Esophagus squamous epithelium (tissue), 5 donors: Measurements from ENCODE around the gene HBS1L. TPM values are rescaled to one million over a fixed set of nuclear protein-coding genes. Genes with fewer than 3 reads are reported as not detected.

Experiments
- DNase-seq: peaks from one replicate; lab custom pipeline; 2025; lab: John Stamatoyannopoulos, UW
- H3K27ac ChIP-seq, 4 donors: fragments of 200-600 bp; sonication (generic); one replicate each; pipeline ENCODE4 v1.5.1; 2016 to 2019; ENCODE audit warnings: mild to moderate bottlenecking in 1 of 4
- H3K27me3 ChIP-seq, 4 donors: fragments of 200-600 bp; sonication (generic); 1 replicate in 3 of 4; 2 replicates in 1 of 4; pipeline versions ENCODE4 v1.5.1 to v1.6.0; 2017 to 2021; ENCODE audit warnings: antibody characterized with exemption in 1 of 4
- H3K36me3 ChIP-seq, 3 donors: fragments of 200-600 bp; sonication (generic); one replicate each; pipeline ENCODE4 v1.5.1; 2016 to 2019
- H3K4me1 ChIP-seq, 3 donors: fragments of 200-600 bp; sonication (generic); one replicate each; pipeline ENCODE4 v1.5.1; 2017 to 2019
- H3K4me3 ChIP-seq, 4 donors: fragments of 200-600 bp; sonication (generic); 1 replicate in 3 of 4; 2 replicates in 1 of 4; pipeline ENCODE4 v1.5.1; 2016 to 2019; ENCODE audit warnings: mild to moderate bottlenecking in 2 of 4, moderate library complexity in 1 of 4
- H3K9me3 ChIP-seq, 3 donors: fragments of 200-600 bp; sonication (generic); one replicate each; pipeline ENCODE4 v1.5.1; 2016 to 2019
- POLR2A ChIP-seq, 4 donors: fragments of 450-650 bp; IDR thresholded peaks; one replicate each; pipeline ENCODE4 v1.6.1; 2017; ENCODE audit warnings: antibody characterized with exemption in 4 of 4, mild to moderate bottlenecking in 4 of 4, moderate library complexity in 3 of 4
- WGBS, 2 donors: methylation state at CpG; one replicate each; pipeline ENCODE4 v1.1.5; 2018; 5-methylcytosine and 5-hydroxymethylcytosine counted together
- intact Hi-C: fragments of 100-400 bp; cut with DNase I; formaldehyde crosslinking; loops from one replicate; pipeline ENCODE4 v1.15.0; 2022
- total RNA-seq, 4 donors: library from RNA; depleted of rRNA; stranded (reverse); fragments of >200 nt; gene quantifications; one replicate each; pipeline ENCODE4 v1.1.0, GENCODE V29; 2016
- TF ChIP-seq, protein P1 (sequence below), 6 experiments: fragments of 450-650 bp in 4 of 6; fragments of 200-600 bp in 2 of 6; sonication (generic) in 2 of 6; IDR thresholded peaks; one replicate each; pipeline ENCODE4 v1.5.1; 2016 to 2019; ENCODE audit warnings: antibody characterized with exemption in 6 of 6, mild to moderate bottlenecking in 4 of 6, moderate library complexity in 4 of 6
- donor health status: DM: yes; HTN: yes; CAD: no.

HBS1L gene
- total RNA-seq, 4 donors from 2014 or later = 41.6 to 65.3 (median 45.8) TPM

DNA sequence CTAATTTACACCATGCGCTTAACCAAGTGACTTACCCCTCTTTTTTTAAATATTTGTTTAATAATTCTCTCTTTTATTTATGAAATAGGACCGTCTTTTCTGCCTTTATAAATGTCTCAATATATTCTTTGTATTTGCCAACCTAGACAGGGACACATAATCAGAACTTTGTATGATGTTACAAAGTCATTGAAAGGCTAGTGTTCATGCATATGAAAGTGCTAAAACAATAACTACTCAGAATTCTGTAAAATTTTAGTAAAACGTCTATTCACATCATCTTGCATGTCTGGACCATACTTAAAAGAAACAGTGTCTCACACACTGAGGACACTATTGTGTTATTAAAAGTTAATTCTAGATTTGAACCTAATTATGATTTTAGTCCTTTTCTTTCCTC is 41.1 kb upstream of the HBS1L start:
- Histone ChIP-seq H3K4me1 (no peaks in the 10 kb centered on the region), H3K36me3 (no peaks in the 10 kb centered on the region), H3K27me3 (no peaks in the 10 kb centered on the region), H3K4me3 (no peak overlapping the region), H3K9me3 (no peaks in the 10 kb centered on the region), H3K27ac (no peak overlapping the region)
- 72 to 74% methylated on average over 3 of the region's 3 CpGs for WGBS, 2 donors
- intact Hi-C loops = no loop called here
- no peak for DNase-seq
- TF ChIP-seq, protein P1, sequence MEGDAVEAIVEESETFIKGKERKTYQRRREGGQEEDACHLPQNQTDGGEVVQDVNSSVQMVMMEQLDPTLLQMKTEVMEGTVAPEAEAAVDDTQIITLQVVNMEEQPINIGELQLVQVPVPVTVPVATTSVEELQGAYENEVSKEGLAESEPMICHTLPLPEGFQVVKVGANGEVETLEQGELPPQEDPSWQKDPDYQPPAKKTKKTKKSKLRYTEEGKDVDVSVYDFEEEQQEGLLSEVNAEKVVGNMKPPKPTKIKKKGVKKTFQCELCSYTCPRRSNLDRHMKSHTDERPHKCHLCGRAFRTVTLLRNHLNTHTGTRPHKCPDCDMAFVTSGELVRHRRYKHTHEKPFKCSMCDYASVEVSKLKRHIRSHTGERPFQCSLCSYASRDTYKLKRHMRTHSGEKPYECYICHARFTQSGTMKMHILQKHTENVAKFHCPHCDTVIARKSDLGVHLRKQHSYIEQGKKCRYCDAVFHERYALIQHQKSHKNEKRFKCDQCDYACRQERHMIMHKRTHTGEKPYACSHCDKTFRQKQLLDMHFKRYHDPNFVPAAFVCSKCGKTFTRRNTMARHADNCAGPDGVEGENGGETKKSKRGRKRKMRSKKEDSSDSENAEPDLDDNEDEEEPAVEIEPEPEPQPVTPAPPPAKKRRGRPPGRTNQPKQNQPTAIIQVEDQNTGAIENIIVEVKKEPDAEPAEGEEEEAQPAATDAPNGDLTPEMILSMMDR (IDR thresholded peaks at IDR 0.05) = no peak
- TF ChIP-seq POLR2A (IDR thresholded peaks at IDR 0.05) = no peak

DNA sequence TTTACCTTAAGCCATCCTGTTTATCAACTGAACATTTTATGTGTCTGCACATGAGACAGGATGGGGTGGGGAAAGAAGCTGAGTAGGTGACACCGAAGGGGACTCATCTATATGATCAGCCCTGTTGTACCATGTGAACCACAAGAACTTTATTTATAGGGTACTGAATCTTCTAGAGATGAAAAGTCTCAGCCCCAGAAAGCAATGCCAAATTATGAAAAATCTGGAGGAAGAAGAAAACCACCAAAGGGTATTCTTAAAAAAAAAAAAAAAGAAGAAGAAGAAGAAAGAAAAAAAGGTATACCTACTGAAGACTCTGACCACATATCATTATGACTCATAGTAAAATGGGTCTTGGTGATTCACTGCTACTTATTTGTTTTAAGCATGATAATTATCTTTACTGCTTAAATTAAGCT is 39.8 kb upstream of the HBS1L start:
- DNase-seq = no peak
- Histone ChIP-seq H3K36me3 (no peaks in the 10 kb centered on the region), H3K27ac (no peak overlapping the region), H3K4me1 (no peaks in the 10 kb centered on the region), H3K27me3 (no peaks in the 10 kb centered on the region), H3K9me3 (no peaks in the 10 kb centered on the region), H3K4me3 (no peak overlapping the region)
- TF ChIP-seq POLR2A (IDR thresholded peaks at IDR 0.05) = no peak
- TF ChIP-seq, protein P1 (IDR thresholded peaks at IDR 0.05) = no peak
- intact Hi-C loops = no loop called here
- 67 to 89% methylated on average over 1 of the region's 1 CpG for WGBS, 2 donors

DNA sequence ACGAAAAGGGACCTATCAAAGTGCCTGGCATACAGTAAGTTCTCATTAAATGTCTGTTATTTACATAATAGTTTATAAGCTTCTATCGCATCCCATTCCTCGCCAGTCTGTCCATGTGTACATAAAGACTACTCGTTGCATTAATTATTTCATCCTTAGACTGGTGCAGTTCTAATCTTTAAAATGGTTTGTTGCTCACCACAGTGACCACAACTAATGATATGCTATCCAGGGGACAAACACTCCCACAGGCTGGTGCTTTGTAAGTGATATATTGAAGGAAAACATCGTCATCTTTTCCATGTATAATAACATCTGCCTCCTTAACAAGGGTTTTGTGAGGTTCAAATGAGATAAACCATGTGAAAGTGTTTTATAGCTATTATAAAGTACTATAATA is 39.0 kb upstream of the HBS1L start:
- no peak for DNase-seq
- no peak for TF ChIP-seq POLR2A (IDR thresholded peaks at IDR 0.05)
- TF ChIP-seq, protein P1 (IDR thresholded peaks at IDR 0.05) = no peak
- no peak overlapping the region for H3K27ac ChIP-seq
- no peaks in the 10 kb centered on the region for H3K4me1 ChIP-seq
- no peaks in the 10 kb centered on the region for H3K27me3 ChIP-seq
- 58 to 69% methylated on average over 5 of the region's 5 CpGs for WGBS, 2 donors
- H3K36me3 ChIP-seq = no peaks in the 10 kb centered on the region
- no peaks in the 10 kb centered on the region for H3K9me3 ChIP-seq
- intact Hi-C loops = no loop called here
- H3K4me3 ChIP-seq = no peak overlapping the region

DNA sequence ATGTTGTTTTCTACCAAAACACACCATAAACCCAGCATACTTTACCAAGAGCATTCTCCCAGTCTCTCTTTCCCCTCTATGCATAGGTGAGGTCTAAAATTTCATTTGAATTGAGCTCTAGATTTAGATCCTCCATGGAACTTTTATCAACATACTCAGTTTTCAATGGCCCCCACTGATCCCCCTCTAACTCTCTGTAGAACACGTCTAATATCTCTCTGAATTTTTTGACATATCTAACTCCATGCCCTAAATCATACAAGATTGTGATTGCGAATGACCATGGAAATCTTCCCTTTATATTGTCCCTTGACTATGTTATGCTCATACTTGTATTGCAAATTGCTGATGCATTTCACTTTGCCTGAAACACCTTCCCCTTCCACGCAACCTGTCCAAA is 38.1 kb upstream of the HBS1L start:
- whole genome bisulfite sequencing, 2 donors = 84 to 90% methylated on average over 3 of the region's 3 CpGs
- DNase-seq = no peak
- Histone ChIP-seq H3K4me3 (no peak overlapping the region), H3K4me1 (no peaks in the 10 kb centered on the region), H3K36me3 (no peaks in the 10 kb centered on the region), H3K27ac (no peak overlapping the region), H3K27me3 (no peaks in the 10 kb centered on the region), H3K9me3 (no peaks in the 10 kb centered on the region)
- intact Hi-C loops = no loop called here
- TF ChIP-seq, protein P1 (IDR thresholded peaks at IDR 0.05) = no peak
- TF ChIP-seq POLR2A (IDR thresholded peaks at IDR 0.05) = no peak

DNA sequence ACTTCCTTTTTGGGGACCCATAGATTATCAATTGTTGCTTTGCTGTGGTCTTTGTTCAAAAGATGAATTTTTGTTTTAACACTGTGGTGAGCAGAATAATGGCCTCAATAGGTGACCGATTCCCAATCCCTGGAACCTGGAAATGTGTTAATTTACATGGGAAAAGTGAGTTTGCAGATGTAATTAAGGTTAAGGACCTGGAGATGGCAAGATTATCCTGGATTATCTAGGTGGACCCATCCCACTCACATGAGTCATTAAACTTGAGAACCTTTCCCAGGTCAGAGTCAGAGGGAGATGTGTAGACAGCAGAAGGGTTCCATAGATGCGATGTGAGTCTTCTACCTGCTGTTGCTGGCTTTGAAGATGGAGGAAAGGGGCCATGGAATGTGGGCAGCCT is 36.2 kb upstream of the HBS1L start:
- WGBS, 2 donors = 79 to 100% methylated on average over 2 of the region's 2 CpGs
- Histone ChIP-seq H3K27me3 (no peaks in the 10 kb centered on the region), H3K27ac (no peak overlapping the region), H3K36me3 (no peaks in the 10 kb centered on the region), H3K9me3 (no peaks in the 10 kb centered on the region), H3K4me3 (no peak overlapping the region), H3K4me1 (no peaks in the 10 kb centered on the region)
- DNase-seq = no peak
- no peak for TF ChIP-seq POLR2A (IDR thresholded peaks at IDR 0.05)
- TF ChIP-seq, protein P1 (IDR thresholded peaks at IDR 0.05) = no peak
- intact Hi-C loops = no loop called here
